HG03558 (cell line): ENCODE measurements around the gene SHH.
"Not testable (repeated sequence)": the region's sequence is repeated elsewhere in the genome, so short reads cannot be mapped to it uniquely, and the experiment has no call there.

Experiments
- ATAC-seq: cut with Tn5 transposase; IDR thresholded peaks from one replicate; pipeline ENCODE4 v1.9.1; 2021; ENCODE audit warnings: moderate number of reproducible peaks; ENCODE audit not compliant: unreplicated experiment; ENCODE audit errors: extremely low read depth

SHH gene

DNA sequence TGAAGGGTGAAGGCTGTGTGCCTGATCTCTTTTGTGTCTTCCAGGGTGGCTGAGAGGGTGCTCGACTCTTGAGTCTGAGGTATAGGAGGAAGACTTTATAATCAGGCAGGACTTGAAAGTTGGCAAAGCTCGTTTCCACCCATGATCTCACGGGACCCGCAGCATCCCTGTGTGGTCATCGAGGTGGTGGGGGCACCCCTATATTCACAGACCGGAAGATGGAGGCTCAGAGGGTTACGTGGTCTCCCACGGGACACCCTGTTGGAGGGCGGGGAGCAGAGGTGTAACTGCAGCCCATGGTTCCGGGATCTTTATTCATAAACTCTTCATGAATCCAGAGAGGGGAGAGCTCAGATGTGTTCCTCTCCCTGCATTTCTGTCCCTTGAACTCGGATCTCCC lies 9.6 kb upstream of the SHH start:
- no peak for ATAC-seq

DNA sequence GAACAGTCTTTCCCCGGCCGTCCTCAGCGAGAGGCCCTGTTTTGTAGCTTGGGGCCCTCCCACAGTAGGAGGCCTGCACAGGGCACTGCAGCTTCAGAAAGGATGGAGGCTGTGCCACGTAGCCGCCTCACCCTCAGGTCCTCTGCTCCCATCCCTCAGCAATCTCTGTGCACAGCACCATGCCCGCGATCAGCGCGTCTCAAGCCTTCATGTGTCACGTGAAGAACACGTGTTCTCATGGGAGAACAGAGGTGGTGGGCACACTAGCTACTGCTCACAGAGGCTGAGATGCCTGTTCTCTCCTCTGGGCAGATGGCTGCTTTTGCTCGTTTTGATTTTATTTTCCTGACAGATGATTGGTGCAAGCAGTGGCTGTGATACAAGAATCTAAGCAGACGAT lies 8.5 kb upstream of the SHH start:
- no peak for ATAC-seq

- no peak for ATAC-seq
Measured at GRCh38 chr7:155820246-155820645, 8.0 kb upstream of the SHH start.

DNA sequence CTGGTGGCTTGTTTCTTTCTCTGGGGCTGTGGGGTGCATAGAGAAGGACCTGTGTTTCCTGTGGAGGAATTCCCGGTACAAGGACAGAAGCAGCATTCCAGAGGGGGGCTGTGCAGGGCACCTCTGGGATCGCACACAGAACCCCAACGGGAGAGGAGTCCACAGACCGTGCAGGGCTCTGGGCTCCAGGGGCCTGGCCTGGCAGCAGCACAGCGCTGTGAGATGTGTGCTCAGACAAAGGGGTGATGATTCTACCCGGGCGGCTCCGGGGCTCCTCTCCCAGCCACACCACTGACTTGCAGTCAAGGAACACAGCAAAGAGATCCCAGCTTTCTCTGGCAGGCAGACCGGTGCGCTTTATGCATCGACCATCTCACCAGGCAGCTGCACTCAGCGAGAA lies 6.9 kb upstream of the SHH start:
- ATAC-seq: no peak

- no peak for ATAC-seq
Measured at GRCh38 chr7:155818820-155819168, 6.5 kb upstream of the SHH start.

- no peak for ATAC-seq
Measured at GRCh38 chr7:155818154-155818819, 6.0 kb upstream of the SHH start.

- not testable (repeated sequence) for ATAC-seq
Measured at GRCh38 chr7:155817515-155817914, 5.3 kb upstream of the SHH start.

GRCh38 chr7:155816996-155817395 lies 4.7 kb upstream of the SHH start:
- ATAC-seq: no peak

DNA sequence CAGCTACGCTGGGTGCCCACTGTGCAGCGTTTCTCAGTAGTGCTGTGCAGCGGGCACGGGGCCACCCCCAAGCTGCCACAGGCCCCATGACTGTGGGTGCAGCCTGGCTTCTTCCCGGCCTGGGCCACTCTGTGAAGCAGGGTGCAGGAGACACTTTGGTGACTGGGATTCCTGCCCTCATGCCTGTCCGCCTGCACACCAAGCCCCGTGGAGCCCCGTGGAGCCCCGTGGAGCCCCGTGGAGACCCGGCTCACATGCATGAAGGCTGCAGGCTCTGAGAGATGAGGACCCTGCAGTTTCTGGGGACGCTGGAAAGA lies 3.9 kb upstream of the SHH start:
- no peak for ATAC-seq

GRCh38 chr7:155815332-155816191 lies 3.3 kb upstream of the SHH start:
- peak; percentile 91 for ATAC-seq

GRCh38 chr7:155814316-155815276 lies 2.3 kb upstream of the SHH start:
- ATAC-seq: no peak

DNA sequence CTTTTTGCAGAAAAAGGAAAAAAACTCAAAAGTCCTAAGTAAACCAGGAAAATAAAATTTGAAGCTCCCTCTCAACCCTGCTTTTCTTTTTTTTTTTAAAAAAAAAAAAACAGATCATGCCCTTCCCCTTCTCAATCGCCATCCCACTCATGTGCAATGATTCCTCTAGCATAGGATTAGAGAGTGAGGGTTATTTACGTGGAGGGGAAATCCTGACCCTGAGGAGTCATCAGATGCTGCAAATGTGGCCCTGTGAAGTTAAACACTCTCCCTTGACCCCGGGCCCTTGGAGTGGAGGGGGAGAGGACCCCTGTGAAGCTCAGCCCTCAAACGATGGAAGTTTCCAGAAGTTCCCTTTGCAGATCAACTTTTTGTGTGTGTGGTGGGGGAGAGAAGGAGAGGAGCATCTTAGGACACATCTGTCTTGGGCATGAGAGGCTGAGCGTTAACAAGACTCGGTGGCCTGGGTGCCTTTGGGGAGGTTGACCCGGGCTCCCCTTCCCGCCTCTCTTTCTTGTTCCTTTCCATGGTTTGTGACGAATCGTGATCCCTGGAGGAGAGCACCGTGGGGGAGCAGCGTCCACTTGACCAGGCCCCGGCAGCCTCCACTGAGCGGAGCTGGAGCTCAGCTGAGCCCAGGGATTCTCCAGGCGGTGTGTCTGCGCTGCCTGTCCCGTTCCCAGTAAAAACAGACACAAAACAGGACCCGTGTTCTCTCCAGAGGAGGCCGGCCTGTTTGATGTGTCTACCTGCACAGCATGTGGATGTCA lies 1.5 kb upstream of the SHH start:
- ATAC-seq: no peak

GRCh38 chr7:155813125-155813524 lies 862 bp upstream of the SHH start:
- ATAC-seq: no peak

GRCh38 chr7:155811560-155811894 lies 736 bp downstream of the SHH start:
- ATAC-seq: no peak

GRCh38 chr7:155810770-155811559 lies 1.3 kb downstream of the SHH start:
- ATAC-seq: no peak

DNA sequence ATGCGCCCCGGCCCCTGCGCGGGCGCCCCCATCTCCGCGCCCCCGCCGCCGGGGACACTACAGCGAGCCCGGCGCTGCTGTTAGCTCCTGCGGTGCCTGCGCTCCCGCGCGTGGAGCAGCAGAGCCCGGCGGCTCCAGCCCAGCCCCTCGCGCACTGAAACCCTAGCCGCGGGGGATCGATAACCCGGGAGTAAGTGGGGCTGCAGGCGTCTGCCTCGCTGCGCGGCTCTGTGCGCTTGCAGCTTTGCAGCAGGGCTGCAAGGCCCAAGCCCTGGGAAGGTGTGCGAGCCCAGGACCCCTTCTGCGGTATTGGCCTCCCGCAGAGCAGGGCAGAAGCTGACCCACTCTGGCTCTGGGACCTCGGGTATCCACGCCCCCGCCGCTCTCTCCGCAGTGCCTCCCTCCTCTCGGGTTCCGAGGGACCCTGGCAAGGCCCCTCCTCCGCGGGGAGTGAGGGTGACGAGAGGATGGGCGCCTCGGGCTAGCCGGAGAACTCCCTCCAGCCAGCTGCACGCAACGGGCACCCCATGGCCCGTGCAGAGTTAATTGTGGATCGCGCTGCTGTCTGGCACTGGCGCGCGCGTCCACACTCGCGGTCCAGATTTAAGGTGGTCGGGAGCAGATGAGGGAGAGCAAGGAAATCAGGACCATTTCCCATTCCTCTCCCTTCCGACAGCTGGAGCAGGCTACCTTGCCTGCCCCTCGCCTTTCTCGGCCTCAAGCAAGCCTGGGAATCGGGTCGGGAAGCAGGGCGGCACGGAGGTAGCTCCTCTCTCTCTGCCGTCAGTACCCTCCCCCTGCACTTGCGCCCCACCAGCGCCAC lies 2.1 kb downstream of the SHH start:
- no peak for ATAC-seq

GRCh38 chr7:155809332-155809946 lies 2.8 kb downstream of the SHH start:
- no peak for ATAC-seq
